Measurements from ENCODE around the gene DNAH10.

DNA sequence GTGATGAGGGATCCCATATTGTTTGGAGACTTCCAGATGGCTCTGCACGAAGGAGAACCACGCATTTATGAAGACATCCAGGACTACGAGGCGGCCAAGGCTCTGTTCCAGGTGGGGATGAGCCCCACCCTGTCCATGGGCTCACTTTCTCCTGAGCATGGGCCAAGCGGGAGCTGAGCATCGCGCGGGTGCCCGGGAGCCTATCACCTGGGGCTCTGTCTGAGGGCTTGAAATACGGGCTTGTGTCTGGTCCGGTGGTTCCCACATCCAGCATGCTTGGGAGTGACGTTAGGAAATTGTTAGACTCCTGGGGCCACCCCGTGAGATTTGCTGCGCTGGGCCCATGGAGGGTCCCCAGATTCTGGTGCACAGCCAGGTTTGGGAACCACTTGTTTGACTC is 117.6 kb downstream of the DNAH10 start:
- TF ChIP-seq, protein P1, sequence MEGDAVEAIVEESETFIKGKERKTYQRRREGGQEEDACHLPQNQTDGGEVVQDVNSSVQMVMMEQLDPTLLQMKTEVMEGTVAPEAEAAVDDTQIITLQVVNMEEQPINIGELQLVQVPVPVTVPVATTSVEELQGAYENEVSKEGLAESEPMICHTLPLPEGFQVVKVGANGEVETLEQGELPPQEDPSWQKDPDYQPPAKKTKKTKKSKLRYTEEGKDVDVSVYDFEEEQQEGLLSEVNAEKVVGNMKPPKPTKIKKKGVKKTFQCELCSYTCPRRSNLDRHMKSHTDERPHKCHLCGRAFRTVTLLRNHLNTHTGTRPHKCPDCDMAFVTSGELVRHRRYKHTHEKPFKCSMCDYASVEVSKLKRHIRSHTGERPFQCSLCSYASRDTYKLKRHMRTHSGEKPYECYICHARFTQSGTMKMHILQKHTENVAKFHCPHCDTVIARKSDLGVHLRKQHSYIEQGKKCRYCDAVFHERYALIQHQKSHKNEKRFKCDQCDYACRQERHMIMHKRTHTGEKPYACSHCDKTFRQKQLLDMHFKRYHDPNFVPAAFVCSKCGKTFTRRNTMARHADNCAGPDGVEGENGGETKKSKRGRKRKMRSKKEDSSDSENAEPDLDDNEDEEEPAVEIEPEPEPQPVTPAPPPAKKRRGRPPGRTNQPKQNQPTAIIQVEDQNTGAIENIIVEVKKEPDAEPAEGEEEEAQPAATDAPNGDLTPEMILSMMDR (IDR thresholded peaks at IDR 0.05; ENCODE audit: low read depth, low read length), result no peak
- no peak for TF ChIP-seq POLR2A (IDR thresholded peaks at IDR 0.05; ENCODE audit: extremely low read depth, insufficient read length)
- TF ChIP-seq, protein P2, sequence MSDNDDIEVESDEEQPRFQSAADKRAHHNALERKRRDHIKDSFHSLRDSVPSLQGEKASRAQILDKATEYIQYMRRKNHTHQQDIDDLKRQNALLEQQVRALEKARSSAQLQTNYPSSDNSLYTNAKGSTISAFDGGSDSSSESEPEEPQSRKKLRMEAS (IDR thresholded peaks at IDR 0.05; ENCODE audit: low read depth, low read length), result no peak
- no peak for TF ChIP-seq MYC (IDR thresholded peaks at IDR 0.05; ENCODE audit: low read depth, low read length)

All from NB4 (cell line).